HG03354 (cell line): Measurements from ENCODE around the gene IFT122.
"Not testable (repeated sequence)": the region's sequence is repeated elsewhere in the genome, so short reads cannot be mapped to it uniquely, and the experiment has no call there.

Experiments used
- ATAC-seq: cut with Tn5 transposase; IDR thresholded peaks from one replicate; pipeline ENCODE4 v1.9.1; 2021; ENCODE audit warnings: mild to moderate bottlenecking; ENCODE audit not compliant: unreplicated experiment, poor library complexity, severe bottlenecking

Gene IFT122, protein sequence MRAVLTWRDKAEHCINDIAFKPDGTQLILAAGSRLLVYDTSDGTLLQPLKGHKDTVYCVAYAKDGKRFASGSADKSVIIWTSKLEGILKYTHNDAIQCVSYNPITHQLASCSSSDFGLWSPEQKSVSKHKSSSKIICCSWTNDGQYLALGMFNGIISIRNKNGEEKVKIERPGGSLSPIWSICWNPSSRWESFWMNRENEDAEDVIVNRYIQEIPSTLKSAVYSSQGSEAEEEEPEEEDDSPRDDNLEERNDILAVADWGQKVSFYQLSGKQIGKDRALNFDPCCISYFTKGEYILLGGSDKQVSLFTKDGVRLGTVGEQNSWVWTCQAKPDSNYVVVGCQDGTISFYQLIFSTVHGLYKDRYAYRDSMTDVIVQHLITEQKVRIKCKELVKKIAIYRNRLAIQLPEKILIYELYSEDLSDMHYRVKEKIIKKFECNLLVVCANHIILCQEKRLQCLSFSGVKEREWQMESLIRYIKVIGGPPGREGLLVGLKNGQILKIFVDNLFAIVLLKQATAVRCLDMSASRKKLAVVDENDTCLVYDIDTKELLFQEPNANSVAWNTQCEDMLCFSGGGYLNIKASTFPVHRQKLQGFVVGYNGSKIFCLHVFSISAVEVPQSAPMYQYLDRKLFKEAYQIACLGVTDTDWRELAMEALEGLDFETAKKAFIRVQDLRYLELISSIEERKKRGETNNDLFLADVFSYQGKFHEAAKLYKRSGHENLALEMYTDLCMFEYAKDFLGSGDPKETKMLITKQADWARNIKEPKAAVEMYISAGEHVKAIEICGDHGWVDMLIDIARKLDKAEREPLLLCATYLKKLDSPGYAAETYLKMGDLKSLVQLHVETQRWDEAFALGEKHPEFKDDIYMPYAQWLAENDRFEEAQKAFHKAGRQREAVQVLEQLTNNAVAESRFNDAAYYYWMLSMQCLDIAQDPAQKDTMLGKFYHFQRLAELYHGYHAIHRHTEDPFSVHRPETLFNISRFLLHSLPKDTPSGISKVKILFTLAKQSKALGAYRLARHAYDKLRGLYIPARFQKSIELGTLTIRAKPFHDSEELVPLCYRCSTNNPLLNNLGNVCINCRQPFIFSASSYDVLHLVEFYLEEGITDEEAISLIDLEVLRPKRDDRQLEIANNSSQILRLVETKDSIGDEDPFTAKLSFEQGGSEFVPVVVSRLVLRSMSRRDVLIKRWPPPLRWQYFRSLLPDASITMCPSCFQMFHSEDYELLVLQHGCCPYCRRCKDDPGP

GRCh38 chr3:129439817-129440617 lies at the start of gene IFT122, which contains the start of gene MBD4:
Gene IFT122 (plus strand): TSS chr3:129440224. CDS start chr3:129440331, 107 bp downstream.
Gene MBD4 (minus strand): TSS chr3:129439948. CDS start chr3:129439833, 115 bp downstream.
- ATAC-seq = peak; percentile 87

DNA sequence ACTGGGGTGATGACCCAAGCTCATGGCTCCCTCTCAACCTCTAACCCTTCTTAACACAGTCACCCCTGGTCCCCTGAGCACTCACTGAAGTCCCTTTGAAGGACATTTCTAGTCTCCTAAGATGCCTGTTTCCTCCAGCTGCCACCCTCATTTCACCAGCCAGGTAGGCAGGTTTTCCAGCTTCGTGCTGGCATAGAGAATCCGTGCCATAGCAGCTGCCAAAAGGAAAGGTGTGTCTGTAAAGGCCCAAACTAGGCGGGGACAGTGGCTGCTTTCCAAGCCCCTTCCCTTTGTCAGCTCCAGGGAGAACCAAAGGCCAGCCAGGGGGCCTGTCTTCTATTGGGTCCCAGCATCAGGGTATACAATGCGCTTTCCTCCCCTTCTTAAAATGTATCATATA lies 48.4 kb upstream of the IFT122 start:
- ATAC-seq = not testable (repeated sequence)

DNA sequence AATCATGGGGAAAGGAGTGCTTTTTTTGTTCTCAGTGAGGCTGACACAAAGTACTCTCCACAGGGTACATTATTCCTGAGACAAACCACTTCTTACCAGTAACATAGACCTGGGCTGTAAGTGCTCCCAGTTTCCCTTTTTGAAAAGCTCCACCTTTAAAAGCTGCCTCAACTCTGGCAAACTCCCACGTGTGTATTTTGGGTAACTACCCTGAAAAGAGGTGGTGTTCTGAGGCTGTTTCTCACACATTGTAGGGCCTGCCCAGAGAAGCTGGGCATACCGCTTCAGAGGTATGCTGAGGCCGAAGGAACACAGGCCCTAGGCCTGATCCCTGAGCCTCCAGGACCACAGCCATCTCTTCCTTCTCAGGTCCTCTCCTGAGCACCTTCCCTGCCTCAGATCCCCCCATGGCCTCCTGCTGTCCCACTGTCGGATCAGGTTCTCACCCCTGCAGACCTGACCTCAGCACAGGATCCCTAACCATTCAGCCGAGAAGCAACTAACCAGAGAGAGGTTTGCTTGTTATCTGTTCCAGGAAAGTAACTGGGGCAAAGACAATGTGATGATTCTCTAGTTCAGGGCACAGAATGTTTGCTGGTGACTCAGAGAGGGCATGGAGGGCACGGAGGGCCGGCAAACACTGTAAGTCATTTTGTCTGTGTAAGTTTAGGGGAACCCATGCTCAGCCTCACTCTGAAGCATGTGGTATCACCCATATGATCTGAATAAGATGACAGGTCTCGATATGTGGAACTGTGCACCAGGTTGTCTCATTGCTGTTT lies 47.7 kb upstream of the IFT122 start:
- ATAC-seq = not testable (repeated sequence)

DNA sequence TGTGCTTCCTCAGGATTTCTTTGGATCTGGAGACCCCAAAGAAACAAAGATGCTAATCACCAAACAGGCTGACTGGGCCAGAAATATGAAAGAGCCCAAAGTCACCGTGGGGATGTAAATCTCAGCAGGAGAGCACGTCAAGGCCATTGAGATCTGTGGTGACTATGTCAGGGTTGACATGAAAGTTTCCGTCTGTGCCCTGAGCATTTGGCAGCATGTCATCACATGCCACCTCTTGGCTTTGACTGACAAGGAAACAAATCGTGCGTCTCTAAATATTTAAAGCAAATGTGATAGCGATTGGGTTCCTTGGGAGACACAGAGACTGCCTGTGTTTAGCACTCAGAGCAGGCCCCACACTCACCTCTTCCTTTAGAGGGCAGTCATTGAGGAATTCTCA lies 46.8 kb upstream of the IFT122 start:
- ATAC-seq = no peak

DNA sequence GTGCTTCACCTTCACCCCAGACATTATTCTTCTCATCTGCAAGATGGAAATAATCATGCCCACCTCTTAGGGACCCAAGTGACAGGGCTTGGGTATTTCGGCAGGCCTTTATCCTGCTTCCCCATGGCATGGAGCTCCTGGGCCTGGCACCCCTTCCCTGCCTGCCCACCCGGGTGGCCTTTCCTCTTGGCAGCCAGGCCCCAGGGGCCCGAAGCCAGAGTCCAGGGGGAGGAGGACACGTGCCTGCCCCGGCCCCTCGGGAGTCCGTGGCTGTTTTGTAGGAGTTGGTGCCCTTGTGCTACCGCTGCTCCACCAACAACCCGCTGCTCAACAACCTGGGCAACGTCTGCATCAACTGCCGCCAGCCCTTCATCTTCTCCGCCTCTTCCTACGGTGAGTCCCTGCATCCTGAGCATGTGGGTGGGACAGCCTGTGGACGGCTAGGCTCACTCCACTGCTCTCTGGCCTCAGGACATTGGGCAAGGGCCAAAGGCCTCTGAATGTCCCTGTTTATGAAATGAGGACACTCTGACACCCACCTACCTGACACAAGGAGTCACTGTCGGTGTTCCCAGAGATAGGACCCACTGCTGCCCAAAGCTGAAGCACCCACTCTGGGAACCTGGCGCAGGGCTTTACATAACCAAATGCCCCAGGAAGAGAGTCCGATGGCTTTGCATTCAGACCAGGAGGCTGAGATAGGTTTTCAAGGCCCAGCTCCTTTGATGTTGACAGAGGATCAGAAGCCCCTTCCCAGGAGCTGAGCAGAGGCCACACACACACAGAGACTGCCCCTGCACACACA lies 46.1 kb upstream of the IFT122 start:
- not testable (repeated sequence) for ATAC-seq

DNA sequence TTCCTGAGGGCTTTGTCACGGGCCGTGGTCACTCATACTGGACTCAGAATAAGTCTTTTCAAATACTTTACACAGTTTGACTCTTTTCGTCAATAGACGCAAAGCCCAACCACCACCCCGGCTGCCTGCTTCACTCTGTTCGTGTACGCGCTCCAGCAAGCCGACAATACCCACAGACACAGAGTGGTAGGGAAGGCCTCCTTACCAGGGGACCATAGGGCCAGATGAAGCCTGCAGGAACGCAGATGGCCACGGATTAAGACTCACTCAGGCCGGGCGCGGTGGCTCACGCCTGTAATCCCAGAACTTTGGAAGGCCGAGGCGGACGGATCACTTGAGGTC lies 41.2 kb upstream of the IFT122 start:
- ATAC-seq = peak; percentile 29

GRCh38 chr3:129399145-129399894 lies 40.7 kb upstream of the IFT122 start:
- ATAC-seq = peak; percentile 83

DNA sequence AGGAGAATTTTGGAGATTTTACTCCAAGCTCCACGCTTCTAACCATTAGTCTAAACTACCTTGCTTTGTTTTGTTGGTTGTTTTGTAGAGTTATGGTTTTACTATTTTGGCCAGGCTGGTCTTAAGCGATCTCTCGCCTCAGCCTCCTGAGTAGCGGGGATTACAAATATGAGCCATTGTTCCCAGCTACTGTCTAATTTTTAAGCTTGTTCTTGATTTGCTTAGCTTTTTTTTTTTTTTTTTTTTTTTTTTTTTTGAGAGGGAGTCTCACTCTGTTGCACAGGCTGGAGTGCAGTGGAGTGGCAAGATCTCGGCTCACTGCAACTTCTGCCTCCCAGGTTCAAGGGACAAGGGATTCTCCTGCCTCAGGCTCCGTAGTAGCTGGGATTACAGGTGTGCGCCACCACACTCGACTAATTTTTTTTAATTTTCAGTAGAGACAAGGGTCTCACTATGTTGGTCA lies 40.1 kb upstream of the IFT122 start:
- peak; percentile 4 for ATAC-seq

- no peak for ATAC-seq
Measured at GRCh38 chr3:129402210-129402609, 37.8 kb upstream of the IFT122 start.

GRCh38 chr3:129402616-129403015 lies 37.4 kb upstream of the IFT122 start:
- ATAC-seq = no peak

- no peak for ATAC-seq
Measured at GRCh38 chr3:129403450-129403849, 36.6 kb upstream of the IFT122 start.

- ATAC-seq = no peak
Measured at GRCh38 chr3:129404130-129404529, 35.9 kb upstream of the IFT122 start.

GRCh38 chr3:129404610-129405009 lies 35.4 kb upstream of the IFT122 start:
- ATAC-seq = peak; percentile 64

- no peak for ATAC-seq
Measured at GRCh38 chr3:129409541-129409940, 30.5 kb upstream of the IFT122 start.

- ATAC-seq = no peak
Measured at GRCh38 chr3:129410971-129411370, 29.1 kb upstream of the IFT122 start.

DNA sequence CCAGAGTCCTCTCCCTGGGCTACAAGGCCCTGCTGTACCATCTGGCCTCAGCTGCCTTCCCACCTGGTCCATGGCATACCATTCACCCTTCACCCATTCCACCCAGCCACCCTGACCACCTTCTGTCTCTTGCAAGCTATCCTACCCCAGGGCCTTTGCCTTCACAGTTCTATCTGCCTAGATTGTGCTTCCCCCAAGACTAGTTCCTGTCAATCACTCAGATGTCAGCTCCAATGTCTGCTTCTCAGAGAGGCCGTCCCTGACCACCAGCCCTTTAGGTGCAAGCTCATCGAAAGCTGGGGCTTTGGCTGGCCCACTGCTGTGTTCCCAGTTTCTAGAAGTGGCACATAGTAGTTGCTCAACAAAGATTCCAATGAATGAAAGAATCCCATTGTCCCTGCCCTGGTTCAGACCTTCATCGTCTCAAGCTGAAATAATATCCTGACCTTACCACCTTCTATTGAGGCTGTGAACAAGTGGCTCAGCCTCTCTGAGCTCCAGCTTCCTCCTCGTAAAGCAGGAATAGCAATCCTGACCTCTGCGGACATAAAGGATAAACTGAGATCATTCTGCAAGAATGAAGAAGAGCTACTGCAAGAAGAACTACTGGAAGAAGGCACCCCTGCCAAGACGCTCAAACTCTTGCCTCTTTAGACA lies 27.4 kb upstream of the IFT122 start:
- no peak for ATAC-seq
